Activated CD4-positive, alpha-beta T cell treated with anti-CD3 and anti-CD28 coated beads for 36 hours (primary cell): Measurements from ENCODE around the gene PTPN6. TPM values are rescaled to one million over a fixed set of nuclear protein-coding genes. Genes with fewer than 3 reads are reported as not detected.
A peak's percentile ranks its signal among the peaks of the same experiment; 100 is the strongest.

Source experiments
- ATAC-seq: fragments of 200-7000 bp; cut with Tn5 transposase; one replicate; pipeline ENCODE4 v1.10.0; 2021; ENCODE audit warnings: mild to moderate bottlenecking, moderate library complexity
- CTCF ChIA-PET: fragments of 350-600 bp; sonication (Branson Sonifier 250); formaldehyde crosslinking; loops from one replicate; lab custom pipeline; 2021; ENCODE audit warnings: antibody characterized with exemption; lab: Charles Lee
- POLR2A ChIA-PET: fragments of 350-600 bp; sonication (Branson Sonifier 250); formaldehyde crosslinking; loops from one replicate; lab custom pipeline; 2021; ENCODE audit warnings: antibody characterized with exemption, inconsistent platforms; lab: Charles Lee
- DNase-seq: peaks from one replicate; pipeline ENCODE4 v3.0.0-alpha.2; 2020
- H3K27ac Mint-ChIP-seq: one replicate; pipeline ENCODE4 v1.8.0; 2021; ENCODE audit warnings: mixed read lengths
- H3K27me3 Mint-ChIP-seq: one replicate; pipeline ENCODE4 v1.8.0; 2021; ENCODE audit warnings: mixed read lengths
- H3K36me3 Mint-ChIP-seq: one replicate; pipeline ENCODE4 v1.8.0; 2021; ENCODE audit warnings: low read depth, mixed read lengths
- H3K4me1 Mint-ChIP-seq: one replicate; pipeline ENCODE4 v1.8.0; 2021; ENCODE audit warnings: mixed read lengths
- H3K4me3 Mint-ChIP-seq: one replicate; pipeline ENCODE4 v1.8.0; 2021; ENCODE audit warnings: mild to moderate bottlenecking, moderate library complexity, mixed read lengths
- H3K9me3 Mint-ChIP-seq: one replicate; pipeline ENCODE4 v1.8.0; 2021; ENCODE audit warnings: low read depth, mixed read lengths
- intact Hi-C, 2 experiments: fragments of 100-400 bp; cut with DNase I in 1 of 2; cut with micrococcal nuclease in 1 of 2; formaldehyde crosslinking; loops; one replicate each; pipeline versions ENCODE4 v1.14.2 to v1.15.1; 2022 to 2024; cut with DNase I, micrococcal nuclease
- total RNA-seq, 2 experiments: library from RNA; stranded (reverse); gene quantifications; one replicate each; pipeline ENCODE4 v1.2.3, GENCODE V29; 2021

Gene PTPN6
- total RNA-seq, 2 experiments from 2014 or later, result 335 to 483 TPM

GRCh38 chr12:6979021-6979420 lies 27.9 kb downstream of the PTPN6 start:
- H3K4me1 Mint-ChIP-seq, result peaks cover 3% of the 10 kb centered on the region
- ChIA-PET POLR2A (no interaction called here), CTCF (interaction anchor here (0.6 to 1.5 kb wide), 2 partner anchors 41 to 84 kb away, joined by 3 read pairs; no protein-coding TSS in a partner anchor)
- H3K27ac Mint-ChIP-seq, result peak overlapping the region; percentile 16
- intact Hi-C loops, result no loop called here
- no peak overlapping the region for H3K4me3 Mint-ChIP-seq
- peaks cover 59% of the 10 kb centered on the region for H3K36me3 Mint-ChIP-seq
- H3K27me3 Mint-ChIP-seq, result no peaks in the 10 kb centered on the region
- H3K9me3 Mint-ChIP-seq, result no peaks in the 10 kb centered on the region
- ATAC-seq (no peak), DNase-seq (no peak)

DNA sequence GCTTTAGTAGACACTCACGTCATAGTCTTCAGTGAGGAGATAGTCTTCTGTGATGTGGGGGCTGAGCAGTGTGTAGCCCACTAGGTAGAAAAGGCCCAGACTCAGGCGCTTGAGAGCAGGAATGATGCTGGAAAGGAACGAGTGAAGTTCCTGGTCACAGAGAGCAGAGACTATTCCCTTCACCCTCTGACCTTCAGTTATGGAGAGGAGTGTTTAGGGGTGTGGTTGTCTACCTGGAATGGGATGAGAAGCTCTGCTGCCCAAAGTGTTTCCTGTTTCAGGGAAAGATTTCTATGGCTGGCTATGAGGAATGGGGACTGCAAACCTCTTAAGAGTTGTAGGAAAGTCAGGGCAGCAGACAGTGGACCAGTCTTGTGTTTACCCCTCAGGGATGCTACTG lies 28.3 kb downstream of the PTPN6 start:
- Mint-ChIP-seq H3K4me1 (peaks cover 2% of the 10 kb centered on the region), H3K27ac (no peak overlapping the region), H3K36me3 (peaks cover 55% of the 10 kb centered on the region), H3K4me3 (no peak overlapping the region), H3K9me3 (no peaks in the 10 kb centered on the region), H3K27me3 (no peaks in the 10 kb centered on the region)
- intact Hi-C loops, result no loop called here
- ATAC-seq (no peak), DNase-seq (no peak)
- POLR2A ChIA-PET, result no interaction called here
- CTCF ChIA-PET, result interaction anchor here (1.5 kb wide), 1 partner anchor 42 kb away, joined by 3 read pairs; no protein-coding TSS in a partner anchor

DNA sequence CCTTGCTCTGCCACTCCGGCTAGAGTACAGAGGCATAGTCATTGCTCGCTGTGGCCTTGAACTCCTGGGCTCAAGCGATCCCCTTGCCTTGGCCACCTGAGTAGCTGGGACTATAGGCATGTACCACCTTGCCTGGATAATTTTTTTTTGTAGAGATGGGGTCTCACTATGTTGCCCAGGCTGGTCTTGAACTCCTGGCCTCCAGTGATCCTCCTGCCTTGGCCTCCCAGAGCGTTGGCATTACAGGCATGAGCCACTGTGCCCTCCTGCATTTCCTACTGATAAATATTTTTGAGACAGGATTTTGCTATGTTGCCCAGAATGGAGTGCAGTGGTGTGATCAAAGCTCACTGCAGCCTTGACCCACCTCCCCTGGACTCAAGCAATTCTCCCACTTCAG lies 28.9 kb downstream of the PTPN6 start:
- Mint-ChIP-seq H3K36me3 (peaks cover 49% of the 10 kb centered on the region), H3K27ac (no peak overlapping the region)

GRCh38 chr12:6980740-6981139 lies 29.6 kb downstream of the PTPN6 start:
- no peak for DNase-seq
- no peak overlapping the region for H3K27ac Mint-ChIP-seq

More for the DNA sequence above, 28.9 kb downstream of the PTPN6 start:
- Mint-ChIP-seq H3K4me1 (peaks cover 2% of the 10 kb centered on the region), H3K9me3 (no peaks in the 10 kb centered on the region), H3K27me3 (no peaks in the 10 kb centered on the region), H3K4me3 (no peak overlapping the region)
- DNase-seq (no peak), ATAC-seq (no peak)
- CTCF ChIA-PET, result interaction anchor here (0.5 kb wide), 1 partner anchor 562 kb away, joined by 3 read pairs; no protein-coding TSS in a partner anchor
- intact Hi-C loops, result no loop called here
- POLR2A ChIA-PET, result interaction anchor here (0.6 kb wide), 1 partner anchor 191 kb away, joined by 3 read pairs; the partner anchor contains the start of gene CD4

GRCh38 chr12:6981152-6982052 lies 30.2 kb downstream of the PTPN6 start:
- no peaks in the 10 kb centered on the region for H3K9me3 Mint-ChIP-seq
- ChIA-PET POLR2A (no interaction called here), CTCF (no interaction called here)
- ATAC-seq, result no peak
- H3K36me3 Mint-ChIP-seq, result peaks cover 39% of the 10 kb centered on the region
- intact Hi-C loops, result no loop called here
- H3K27me3 Mint-ChIP-seq, result no peaks in the 10 kb centered on the region
- no peak for DNase-seq
- no peak overlapping the region for H3K4me3 Mint-ChIP-seq
- no peak overlapping the region for H3K27ac Mint-ChIP-seq
- no peaks in the 10 kb centered on the region for H3K4me1 Mint-ChIP-seq

More at GRCh38 chr12:6980740-6981139, 29.6 kb downstream of the PTPN6 start:
- Mint-ChIP-seq H3K4me1 (peaks cover 2% of the 10 kb centered on the region), H3K4me3 (no peak overlapping the region), H3K36me3 (peaks cover 42% of the 10 kb centered on the region), H3K27me3 (no peaks in the 10 kb centered on the region), H3K9me3 (no peaks in the 10 kb centered on the region)
- POLR2A ChIA-PET, result no interaction called here
- CTCF ChIA-PET, result interaction anchor here (0.5 kb wide), 1 partner anchor 563 kb away, joined by 3 read pairs; no protein-coding TSS in a partner anchor
- ATAC-seq, result no peak
- intact Hi-C loops, result no loop called here

GRCh38 chr12:6982532-6982931 lies 31.4 kb downstream of the PTPN6 start:
- ChIA-PET CTCF (interaction anchor here (1.4 kb wide), 1 partner anchor 13 kb away, joined by 5 read pairs; no protein-coding TSS in a partner anchor), POLR2A (interaction anchor here (0.8 kb wide), 1 partner anchor 22 kb away, joined by 3 read pairs; no protein-coding TSS in a partner anchor)
- no peaks in the 10 kb centered on the region for H3K9me3 Mint-ChIP-seq
- no peak for DNase-seq
- H3K4me3 Mint-ChIP-seq, result no peak overlapping the region
- ATAC-seq, result no peak
- no peaks in the 10 kb centered on the region for H3K27me3 Mint-ChIP-seq
- no peak overlapping the region for H3K27ac Mint-ChIP-seq
- H3K4me1 Mint-ChIP-seq, result no peaks in the 10 kb centered on the region
- intact Hi-C loops, result no loop called here
- H3K36me3 Mint-ChIP-seq, result peaks cover 33% of the 10 kb centered on the region

- H3K36me3 Mint-ChIP-seq, result peaks cover 27% of the 10 kb centered on the region
- H3K27ac Mint-ChIP-seq, result no peak overlapping the region
- DNase-seq (no peak), ATAC-seq (no peak)
- H3K4me3 Mint-ChIP-seq, result no peak overlapping the region
- H3K4me1 Mint-ChIP-seq, result no peaks in the 10 kb centered on the region
- POLR2A ChIA-PET, result no interaction called here
- H3K27me3 Mint-ChIP-seq, result no peaks in the 10 kb centered on the region
- no peaks in the 10 kb centered on the region for H3K9me3 Mint-ChIP-seq
- CTCF ChIA-PET, result interaction anchor here (0.7 kb wide), 1 partner anchor 148 kb away, joined by 3 read pairs; the partner anchor contains the start of gene GNB3
- intact Hi-C loops, result no loop called here
Measured at GRCh38 chr12:6987956-6988553, 36.9 kb downstream of the PTPN6 start.

DNA sequence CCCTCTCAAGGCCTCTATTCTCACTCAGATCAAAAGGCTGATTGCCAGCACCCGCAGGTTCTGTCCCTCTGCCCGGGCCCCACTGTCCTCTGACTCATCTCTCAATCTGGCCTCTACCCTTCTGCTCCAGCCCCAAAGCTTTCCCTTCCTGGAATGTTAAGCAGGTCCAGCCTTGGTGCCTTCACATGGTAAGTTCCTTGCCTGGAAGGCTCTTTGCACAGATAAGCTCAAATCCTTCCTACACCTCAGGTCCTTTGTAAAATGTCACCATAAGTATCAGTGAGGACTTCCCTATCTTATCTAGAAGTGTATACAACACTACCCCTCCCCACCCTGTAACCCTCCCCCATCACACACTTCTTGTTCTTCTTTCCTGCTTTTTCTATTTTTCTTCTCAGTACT lies 44.9 kb downstream of the PTPN6 start:
- Mint-ChIP-seq H3K27me3 (no peaks in the 10 kb centered on the region), H3K4me3 (no peak overlapping the region), H3K9me3 (no peaks in the 10 kb centered on the region), H3K27ac (no peak overlapping the region), H3K36me3 (peaks cover 34% of the 10 kb centered on the region), H3K4me1 (no peaks in the 10 kb centered on the region)
- CTCF ChIA-PET, result no interaction called here
- DNase-seq (no peak), ATAC-seq (no peak)
- POLR2A ChIA-PET, result no interaction called here
- intact Hi-C loops, result no loop called here

- peaks cover 35% of the 10 kb centered on the region for H3K36me3 Mint-ChIP-seq
- DNase-seq (no peak), ATAC-seq (no peak)
- no peaks in the 10 kb centered on the region for H3K9me3 Mint-ChIP-seq
- no peak overlapping the region for H3K4me3 Mint-ChIP-seq
- H3K27me3 Mint-ChIP-seq, result no peaks in the 10 kb centered on the region
- no peaks in the 10 kb centered on the region for H3K4me1 Mint-ChIP-seq
- ChIA-PET CTCF (interaction anchor here (0.5 to 1.6 kb wide), 8 partner anchors 13 to 115 kb away, joined by 3 to 5 read pairs (median 4); no protein-coding TSS in a partner anchor), POLR2A (no interaction called here)
- intact Hi-C loops, result no loop called here
- no peak overlapping the region for H3K27ac Mint-ChIP-seq
Measured at GRCh38 chr12:6998715-6999451, 47.7 kb downstream of the PTPN6 start.

- Mint-ChIP-seq H3K4me3 (no peak overlapping the region), H3K27me3 (no peaks in the 10 kb centered on the region), H3K27ac (no peak overlapping the region), H3K4me1 (peaks cover 11% of the 10 kb centered on the region), H3K9me3 (no peaks in the 10 kb centered on the region), H3K36me3 (peaks cover 32% of the 10 kb centered on the region)
- intact Hi-C loops, result no loop called here
- POLR2A ChIA-PET, result no interaction called here
- DNase-seq (no peak), ATAC-seq (no peak)
- CTCF ChIA-PET, result no interaction called here
Measured at GRCh38 chr12:7001921-7002591, 50.9 kb downstream of the PTPN6 start.
